Measurements from ENCODE around the gene SAP30L.

Gene SAP30L

DNA sequence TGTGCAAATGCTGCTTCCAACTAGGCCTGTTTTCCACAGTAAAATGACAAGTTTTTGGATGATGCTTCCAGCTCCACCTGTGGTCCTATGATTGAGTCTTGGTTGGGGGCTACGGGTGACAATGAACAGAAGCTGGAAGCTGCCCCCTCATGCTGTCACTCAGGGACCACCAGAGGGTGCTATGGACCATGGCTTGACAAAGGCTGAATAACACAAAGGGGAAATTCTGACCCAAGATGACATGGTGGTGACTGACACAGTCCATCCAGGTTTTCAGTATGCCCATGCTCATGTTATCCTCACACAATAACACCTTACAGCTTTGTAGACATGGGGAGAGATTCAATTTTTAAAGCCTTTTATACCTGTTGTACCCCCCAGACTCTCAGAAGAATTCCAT, 23.9 kb upstream of the SAP30L start:
- peak; percentile 20 for DNase-seq (ENCODE audit: low spot score)

DNA sequence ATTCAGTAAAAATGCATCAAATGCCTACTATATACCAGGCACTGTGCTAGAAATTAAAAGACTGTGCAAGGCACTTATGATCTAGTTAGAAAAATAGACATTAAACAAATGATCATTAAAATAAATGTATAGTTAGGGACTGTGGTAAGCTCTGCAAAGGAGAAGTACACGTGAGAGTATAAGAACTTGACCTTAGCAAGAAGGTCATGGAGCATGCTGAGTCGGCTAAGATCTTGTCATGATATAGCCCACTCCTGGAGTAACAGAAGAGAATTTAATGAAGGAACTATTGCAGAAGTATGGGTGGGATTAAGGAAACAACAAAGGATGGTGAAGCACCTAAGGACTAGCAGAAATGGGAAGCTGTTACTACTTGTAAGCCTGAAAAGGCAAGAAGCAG, 23.5 kb upstream of the SAP30L start:
- DNase-seq (ENCODE audit: low spot score), result no peak

DNA sequence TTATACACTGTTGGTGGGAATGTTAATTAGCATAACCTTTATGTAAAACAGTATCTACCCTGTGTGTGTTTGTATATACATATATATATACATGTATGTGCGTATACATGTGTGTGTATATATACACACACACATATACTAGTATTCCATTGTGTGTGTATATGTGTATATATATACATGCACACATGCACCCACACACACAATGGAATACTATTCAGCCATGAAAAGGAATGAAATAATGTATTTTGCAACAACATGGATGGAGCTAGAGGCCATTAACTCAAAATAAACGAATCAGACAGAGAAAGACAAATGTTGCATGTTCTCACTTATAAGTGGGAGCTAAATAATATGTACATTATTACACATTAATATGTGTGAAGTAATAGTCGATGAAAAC, 17.6 kb upstream of the SAP30L start:
- DNase-seq (ENCODE audit: low spot score), result no peak

DNA sequence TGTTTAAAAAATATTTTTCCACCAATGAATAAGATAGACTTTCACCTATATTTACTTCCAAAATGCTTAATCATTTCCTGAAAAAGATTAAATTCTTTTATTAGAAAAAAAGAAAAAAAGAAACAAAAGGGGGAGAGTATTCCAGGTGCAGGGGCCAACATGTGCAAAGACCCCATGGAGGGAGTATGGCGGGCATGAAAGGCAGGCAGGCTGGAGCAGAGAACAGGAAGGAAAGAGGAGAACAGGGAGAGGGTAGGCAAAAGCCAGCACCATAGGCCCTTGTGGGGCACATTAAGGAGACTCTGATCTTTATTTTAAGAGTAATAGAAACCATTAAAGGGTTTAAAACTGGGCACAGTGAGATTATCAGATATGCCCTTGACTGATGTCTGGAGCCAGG, 16.5 kb upstream of the SAP30L start:
- DNase-seq (ENCODE audit: low spot score), result no peak

DNA sequence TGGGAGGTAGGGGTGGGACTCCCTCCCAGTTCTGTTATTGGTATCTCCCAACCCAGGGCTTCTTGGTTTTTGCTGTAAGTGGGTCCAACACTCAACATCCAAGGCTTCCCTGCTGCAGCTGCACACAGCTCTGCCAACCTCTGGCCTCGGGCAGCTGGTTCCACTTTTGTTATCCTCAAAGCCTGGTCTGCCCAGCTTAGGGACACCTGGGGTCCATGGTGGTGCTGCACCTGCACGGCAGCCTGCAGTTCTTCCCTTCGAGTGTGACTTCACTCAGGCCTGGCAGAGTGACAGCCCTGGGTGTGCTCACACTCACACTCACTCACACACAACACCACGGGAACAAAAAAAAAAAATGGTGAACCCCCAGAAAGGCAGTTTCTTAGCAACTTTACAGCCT, 15.3 kb upstream of the SAP30L start:
- DNase-seq (ENCODE audit: low spot score), result no peak

DNA sequence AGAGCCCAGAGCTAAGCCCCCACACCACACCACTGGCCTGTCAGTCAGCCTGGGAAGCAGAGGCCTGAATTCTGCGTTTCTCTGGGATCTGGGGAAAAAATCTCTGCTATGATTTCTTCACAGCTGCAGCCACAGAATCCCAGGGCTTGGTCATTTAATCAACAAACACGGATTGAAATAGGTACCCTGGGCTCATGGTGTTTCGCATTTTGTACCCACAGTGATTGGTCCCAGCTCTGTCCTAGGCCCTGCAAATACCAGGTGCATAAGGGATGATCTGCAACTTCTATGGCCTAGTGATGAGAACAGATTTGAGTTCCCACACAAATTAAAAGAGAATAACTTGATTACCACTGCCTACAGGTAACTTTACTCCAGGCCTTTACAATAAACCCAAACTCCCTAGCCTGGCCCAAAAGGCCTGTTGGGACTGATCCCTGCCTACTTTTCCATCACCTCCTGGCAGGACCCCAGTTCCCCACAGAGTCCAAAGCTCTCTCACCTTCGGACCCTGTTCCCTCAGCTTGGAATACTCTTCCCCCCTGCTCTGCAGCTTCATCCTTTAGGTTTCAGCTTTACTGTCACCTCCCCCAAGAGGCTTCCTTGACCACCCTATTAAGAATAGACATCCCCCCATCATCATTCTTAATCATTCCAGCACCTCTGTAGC, 14.7 kb upstream of the SAP30L start:
- DNase-seq (ENCODE audit: low spot score), result no peak

DNA sequence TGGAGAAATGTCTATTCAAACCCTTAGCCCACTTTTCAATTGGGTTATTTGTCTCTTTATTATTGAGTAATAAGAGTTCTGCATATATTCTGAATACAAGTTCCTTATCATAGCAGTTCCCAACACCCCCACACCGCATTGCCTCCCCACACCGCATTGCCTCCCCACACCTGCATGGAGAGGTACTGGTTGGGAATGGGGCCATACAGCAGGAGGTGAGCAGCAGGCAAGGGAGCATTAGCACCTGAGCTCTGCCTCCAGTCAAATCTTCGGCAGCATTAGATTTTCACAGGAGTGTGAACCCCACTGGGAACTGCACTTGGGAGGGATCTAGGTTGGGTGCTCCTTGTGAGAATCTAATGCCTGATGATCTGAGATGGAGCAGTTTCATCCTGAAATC, 10.6 kb upstream of the SAP30L start:
- DNase-seq (ENCODE audit: low spot score), result no peak

DNA sequence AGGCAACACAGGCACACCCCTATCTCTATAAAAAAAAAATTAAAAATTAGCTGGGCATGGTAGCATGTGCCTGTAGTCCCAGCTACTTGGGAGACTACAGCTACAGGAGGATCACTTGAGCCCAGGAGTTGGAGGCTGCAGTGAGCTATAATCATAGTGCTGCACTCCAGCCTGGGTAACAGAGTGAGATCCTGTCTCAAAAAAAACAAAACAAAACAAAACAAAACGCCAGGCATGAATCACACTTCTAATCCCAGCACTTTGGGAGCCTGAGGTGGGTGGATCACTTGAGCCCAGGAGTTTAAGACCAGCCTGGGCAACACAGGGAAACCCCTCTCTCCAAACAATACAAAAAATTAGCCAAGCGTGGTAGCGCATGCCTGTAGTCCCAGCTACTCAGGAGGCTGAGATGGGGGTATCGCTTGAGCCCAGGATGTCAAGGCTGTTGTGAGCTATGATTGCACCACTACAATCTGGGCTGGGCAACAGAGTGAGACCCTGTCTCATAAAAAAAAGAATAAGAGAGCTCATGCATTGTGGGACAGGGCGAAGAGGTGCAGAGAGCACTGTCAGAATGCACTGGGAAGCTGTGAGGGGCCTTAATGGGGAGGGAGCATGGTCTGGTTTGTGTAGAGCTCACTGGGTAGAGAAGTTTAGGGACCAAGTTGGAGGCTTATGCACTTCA, 8.4 kb upstream of the SAP30L start:
- DNase-seq (ENCODE audit: low spot score), result no peak

DNA sequence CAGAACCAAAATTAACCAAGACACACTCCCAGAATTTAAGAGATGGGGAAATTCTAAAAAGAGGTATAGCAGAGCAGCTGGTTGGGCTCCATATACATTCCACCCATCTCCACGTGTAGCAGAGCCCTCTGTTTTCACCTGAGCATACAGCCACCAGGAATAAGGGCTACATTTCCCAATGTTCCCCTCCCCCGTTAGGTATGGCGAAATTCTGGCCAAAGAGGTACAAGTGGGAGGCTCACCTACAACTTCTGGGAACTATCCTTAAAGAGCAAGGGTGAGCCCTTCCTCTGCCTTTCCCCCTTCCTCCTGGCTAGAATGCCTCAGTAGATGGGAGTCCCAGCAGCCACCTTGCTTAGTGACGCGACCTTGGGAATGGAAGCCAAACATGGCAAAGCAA, 5.3 kb upstream of the SAP30L start:
- no peak for DNase-seq (ENCODE audit: low spot score)

DNA sequence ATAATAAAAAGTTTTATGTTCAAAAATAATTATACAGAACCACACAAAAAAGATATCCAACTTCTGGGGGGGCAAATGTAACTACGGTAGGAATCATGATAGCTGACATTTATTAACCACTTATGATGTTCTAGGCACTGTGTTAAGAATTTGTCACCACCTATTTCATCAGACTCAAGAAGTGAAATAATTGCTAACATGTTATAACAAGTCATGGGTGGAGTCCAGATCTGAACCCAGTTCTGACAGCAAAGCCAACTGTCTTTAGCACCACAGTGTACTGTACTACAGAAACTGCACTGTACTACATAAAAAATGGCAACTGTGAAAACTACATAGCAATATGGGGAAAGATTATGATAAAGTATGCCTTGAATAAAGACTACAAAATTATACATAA, 3.0 kb upstream of the SAP30L start:
- no peak for DNase-seq (ENCODE audit: low spot score)

DNA sequence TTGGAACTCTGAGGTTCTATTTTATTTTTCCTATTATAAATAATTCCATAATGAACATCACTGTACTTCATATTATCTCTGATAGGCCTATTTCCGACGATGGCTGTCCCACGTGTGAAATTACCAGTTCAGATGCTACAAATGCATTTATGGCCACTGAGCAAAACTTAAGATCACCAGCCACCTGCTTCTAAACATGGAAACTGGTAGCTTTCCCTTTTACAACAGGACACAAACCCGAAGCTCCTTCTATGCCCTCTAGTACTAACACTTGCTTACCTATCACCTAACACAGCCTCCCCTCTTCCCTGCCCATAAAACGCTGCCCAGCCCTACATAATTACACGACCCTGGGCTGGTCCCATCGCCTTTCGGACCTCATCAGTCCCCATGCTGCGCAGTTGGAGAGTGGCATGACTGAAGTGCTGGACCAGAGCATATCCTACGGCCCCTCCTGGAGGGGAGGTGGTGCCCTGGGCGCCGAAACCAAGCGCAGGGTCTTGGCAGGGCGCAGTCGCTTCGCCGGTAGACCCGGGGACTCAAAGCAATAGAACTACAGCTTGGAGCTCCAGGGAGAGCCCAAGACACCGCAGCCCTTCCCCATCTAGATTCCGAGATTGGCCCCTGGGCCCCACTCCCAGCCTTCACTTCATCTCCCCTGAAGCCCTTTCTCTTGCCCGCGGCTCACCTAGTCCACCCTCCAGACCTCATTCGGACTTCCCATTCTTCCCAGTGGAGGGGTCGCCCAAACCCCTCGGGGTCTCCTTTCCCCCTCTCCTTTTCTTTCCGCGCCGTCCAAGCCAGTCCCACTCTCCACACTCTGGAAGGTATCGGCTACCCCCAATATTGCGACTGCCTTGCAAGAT, 1.0 kb upstream of the SAP30L start:
- peak; percentile 15 for DNase-seq (ENCODE audit: low spot score)

DNA sequence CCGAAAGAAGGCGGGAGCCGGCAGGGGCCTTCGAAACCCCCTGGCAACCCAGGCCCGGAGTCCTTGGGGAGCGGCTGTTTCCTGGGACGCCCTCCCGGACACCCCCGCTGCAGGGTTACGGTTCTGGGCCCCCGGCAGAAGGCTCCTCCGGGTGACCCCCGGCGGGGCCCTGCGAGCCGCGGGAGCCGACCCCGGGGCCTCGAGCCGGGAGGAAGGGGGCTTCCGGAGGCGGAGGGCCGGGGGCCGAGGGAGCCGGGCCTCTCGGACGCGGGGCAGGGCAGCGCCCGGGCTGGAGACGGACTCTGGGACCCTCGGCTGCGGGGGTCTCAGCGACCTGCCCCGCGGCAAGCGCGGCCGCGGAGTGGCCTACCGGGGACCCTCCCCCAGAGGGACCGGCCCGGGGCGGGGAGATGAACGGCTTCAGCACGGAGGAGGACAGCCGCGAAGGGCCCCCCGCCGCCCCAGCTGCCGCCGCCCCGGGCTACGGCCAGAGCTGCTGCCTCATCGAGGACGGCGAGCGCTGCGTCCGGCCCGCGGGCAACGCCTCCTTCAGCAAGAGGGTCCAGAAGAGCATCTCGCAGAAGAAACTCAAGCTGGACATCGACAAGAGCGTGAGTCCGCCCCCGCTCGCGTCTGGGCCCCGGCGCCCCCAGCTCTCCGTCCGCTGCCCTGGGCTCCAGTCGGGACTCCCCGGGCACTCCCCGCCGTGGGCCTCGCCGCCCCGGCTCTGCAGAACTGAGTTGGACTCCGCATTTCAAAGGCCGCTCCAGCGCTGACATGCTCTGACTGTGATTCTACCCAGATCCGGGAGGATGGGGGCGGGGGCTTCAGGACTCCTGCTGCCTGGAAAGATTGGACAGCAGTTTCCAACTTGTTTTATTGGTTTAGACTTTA, 645 bp downstream of the SAP30L start:
- DNase-seq (ENCODE audit: low spot score), result peak; percentile 16

DNA sequence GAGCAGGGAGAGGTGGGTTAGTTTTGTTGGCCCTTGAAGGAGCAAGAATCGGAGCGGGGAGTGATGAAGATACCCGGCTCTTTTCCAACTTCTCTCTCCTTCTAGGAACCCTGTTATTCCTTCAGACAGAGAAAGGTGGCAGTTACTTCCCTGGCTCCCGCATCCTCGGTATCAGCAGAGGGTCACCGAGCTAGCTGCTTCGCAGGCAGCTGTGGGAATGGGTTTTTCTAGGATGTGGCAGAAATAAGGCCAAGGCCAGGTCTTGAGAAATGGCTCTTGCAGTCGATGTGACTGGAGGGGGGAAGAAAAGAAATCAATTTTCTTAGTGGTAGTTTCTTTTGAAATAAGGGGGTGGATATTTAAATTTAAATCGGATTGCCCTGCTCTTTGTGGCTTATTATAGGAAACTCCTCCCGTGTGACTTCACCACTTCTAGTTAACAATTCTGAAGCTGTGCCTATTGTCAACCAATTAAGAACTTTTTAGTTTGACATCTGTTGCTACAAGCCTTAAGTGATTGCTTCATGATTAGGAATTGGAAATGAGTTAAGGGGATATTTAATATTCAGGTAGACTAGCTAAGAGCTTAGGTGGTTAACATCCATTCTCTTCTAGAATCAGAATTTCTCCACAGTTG, 1.4 kb downstream of the SAP30L start:
- DNase-seq (ENCODE audit: low spot score), result no peak

DNA sequence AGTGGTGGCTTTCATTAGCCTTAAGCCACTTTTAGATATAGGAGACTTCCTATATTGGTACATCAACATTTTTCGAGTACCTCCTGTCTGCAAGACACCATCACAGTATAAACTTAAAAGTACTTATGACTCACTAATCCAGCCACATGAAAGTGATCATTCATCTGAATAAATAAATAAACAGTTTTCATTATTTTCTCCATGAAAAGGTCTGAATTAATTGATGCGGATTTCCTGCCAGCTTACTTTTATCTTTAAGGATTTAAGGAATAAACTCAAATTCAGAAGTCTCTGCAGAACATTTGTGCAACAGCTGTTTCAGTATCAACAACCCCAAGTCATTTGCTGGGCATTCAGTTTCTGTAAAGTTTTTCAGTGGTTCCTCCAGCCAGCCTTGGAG, 4.0 kb downstream of the SAP30L start:
- DNase-seq (ENCODE audit: low spot score), result no peak

DNA sequence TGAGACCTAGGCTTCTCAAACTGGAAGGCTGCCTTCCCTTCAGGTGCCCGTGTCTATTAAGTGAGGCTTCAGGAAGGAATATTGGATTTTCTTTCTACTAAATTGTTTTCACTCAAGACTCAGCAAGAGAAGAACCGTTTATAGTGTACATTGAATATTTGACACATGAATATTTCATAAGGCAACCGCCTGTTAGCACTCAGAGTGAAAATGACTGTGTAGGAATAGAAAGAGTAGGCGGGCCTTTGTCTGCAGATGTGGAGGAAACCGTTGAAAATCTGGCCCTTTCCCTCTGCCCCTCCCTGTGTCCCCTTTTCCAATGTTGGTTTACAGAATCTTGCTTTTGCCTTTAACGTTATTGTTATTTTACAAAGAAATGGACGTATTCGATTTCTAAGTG, 6.2 kb downstream of the SAP30L start:
- no peak for DNase-seq (ENCODE audit: low spot score)

DNA sequence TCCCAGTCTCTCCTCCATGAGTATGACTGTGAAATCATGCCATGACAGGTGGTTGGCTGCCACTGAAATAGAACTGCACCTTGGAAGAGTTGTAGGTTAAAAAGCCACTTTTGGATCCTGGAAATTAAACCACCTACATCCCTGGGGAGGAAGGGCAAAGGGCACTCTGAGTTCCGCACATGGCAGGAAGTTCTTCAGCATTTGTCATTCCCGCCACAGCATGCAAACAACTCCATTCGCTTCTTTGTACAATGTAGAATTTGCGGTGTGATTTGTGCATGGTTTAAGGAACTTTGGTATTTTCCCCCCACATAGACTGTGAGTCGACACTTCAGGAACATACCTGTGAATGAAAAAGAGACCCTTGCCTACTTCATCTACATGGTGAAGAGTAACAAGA, 9.8 kb downstream of the SAP30L start:
- no peak for DNase-seq (ENCODE audit: low spot score)

DNA sequence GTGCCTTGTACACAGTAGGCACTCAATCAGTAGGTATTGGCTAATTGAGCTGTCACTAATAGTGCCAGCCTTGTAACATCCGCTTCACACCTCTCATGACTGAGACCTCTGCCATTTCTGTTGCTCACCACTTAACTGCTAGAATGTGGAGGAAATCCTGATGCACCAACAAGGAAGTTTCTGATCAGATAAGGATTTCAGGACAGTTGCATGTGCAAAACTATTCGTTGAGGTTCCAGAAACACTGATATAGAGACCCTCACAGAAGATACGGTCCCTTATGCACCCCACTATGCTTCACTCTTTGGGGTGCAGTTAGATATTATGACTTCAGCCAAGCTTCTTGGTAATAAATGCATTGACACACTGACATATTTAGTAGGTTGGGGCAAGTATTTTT, 10.7 kb downstream of the SAP30L start:
- no peak for DNase-seq (ENCODE audit: low spot score)

DNA sequence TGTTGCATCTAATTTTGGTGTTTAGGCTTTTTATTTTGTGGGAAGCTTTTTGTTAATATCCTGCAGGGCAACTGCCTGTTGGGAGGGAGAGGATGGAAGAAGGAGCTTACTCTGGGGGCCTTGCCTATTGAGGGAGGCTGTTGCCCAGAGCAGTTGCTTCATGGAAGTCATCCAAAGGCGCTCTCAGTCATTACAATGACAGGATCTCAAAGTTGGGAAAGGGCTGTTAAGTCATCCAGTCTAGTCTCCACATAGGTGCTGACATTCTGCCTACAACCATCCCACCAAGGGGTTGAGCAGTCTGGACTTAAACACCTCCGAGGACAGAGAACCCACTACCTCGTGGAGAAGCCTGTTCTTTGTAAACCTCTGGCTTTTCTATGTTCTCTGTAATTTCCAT, 13.2 kb downstream of the SAP30L start:
- no peak for DNase-seq (ENCODE audit: low spot score)

DNA sequence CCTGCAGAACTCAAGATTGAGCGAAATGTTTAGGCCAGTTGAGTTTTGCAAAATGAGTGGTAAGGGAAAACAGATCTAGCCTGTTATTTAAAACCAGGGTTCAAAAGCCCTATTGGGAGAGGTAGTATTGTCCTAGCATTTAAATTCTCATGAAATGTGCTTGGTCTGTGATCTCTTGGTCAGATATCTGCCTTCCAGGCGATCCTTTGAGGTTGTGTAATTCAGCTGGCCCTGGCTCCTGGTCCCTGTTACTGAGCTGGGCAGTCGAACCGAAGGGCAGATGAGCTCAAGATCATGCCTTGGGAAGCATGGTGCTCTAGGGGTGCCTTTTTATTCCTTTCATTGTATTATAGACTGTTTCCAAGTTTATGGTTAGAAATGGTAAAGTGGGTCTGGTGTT, 14.4 kb downstream of the SAP30L start:
- DNase-seq (ENCODE audit: low spot score), result no peak

DNA sequence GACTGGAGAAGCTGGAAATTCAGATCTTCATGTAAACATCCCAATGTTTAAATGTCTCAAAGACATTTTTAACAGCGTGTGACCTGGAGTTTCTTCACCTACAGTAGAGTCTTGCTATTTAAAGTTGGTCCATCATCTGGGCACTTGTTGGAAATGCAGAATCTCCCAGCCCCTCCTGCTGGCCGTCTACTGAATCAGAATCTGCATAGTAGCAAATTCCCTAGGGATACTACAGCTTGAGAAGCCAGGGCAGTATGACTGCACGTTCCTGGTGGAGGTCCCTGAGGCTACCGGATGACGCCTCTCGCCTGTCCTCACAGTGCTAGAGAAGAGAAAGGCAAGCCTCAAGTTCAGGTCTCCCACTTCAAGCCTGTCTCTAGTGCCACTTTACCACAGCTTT, 15.7 kb downstream of the SAP30L start:
- DNase-seq (ENCODE audit: low spot score), result no peak

DNA sequence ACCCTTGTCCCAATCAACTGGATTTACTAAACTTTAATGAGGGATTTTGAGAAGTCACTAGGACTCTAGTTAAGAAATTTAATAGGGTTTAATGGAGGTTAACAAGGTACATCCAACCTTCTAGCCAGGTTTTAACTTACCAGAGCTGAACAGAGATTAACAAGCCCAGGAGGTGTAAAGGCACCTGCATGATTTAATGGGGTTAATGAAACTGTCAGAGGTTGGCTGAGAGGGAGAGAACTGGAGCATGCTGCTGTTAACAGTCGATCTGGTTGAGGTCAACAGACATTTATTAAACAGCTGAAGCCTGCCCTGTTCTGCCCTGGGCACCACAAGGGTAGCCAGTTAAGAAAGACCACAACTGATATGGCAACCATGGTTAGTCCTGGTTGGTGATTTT, 18.6 kb downstream of the SAP30L start:
- no peak for DNase-seq (ENCODE audit: low spot score)

DNA sequence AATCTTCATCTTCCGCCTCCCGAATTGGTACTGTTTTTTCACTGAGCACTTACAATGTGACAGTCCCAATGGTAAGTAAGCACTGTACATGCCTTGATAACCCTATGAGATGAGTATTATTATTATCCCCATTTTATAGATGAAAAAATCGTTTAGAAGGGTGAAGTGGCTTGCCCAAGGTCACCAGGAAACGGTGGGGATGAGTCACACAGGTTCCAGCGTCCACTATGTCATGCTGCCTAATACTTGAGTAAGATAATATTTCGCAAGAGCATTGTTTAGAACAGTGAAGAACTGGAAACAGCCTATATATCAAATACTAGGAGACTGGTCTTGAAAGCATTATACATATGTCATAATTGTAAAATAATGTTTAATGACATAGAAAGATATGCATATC, 19.4 kb downstream of the SAP30L start:
- no peak for DNase-seq (ENCODE audit: low spot score)
